ENCODE data around the gene CIB1. TPM values are rescaled to one million over a fixed set of nuclear protein-coding genes. Genes with fewer than 3 reads are reported as not detected.

The CIB1 gene
- total RNA-seq, 2 experiments from 2014 or later: 151 to 154 TPM

DNA sequence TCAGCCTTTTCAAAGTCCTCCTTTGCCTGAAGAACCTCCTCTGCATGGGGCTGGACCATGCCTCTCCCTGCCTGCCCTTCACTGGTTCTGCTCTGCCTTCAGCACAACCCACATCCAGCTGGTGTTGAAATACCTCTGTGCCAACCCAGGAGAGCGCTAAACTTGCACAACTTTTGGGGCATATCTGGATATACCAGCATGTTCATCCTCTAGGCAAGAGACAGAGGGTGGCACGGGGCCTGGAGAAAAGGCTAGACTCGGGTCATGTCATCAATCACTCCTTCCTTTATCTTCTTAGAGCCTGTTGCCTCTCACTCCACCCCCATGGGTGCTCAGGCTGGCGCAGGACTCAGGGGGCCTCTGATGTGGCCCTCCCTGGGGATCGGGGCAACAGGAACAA is 27.9 kb downstream of the CIB1 start:
- ChIA-PET POLR2A (no interaction called here), CTCF (interaction anchor here (1.4 kb wide), 1 partner anchor 13 kb away, joined by 4 read pairs; no protein-coding TSS in a partner anchor)
- DNase-seq: no peak
- Mint-ChIP-seq H3K4me3 (no peak overlapping the region), H3K9me3 (no peaks in the 10 kb centered on the region), H3K36me3 (ENCODE audit: low read depth) (no peaks in the 10 kb centered on the region), H3K27ac (no peak overlapping the region), H3K4me1 (ENCODE audit: low read depth) (peaks cover 16% of the 10 kb centered on the region), H3K27me3 (no peaks in the 10 kb centered on the region)
- no peak for ATAC-seq
- intact Hi-C loops (cut with micrococcal nuclease): no loop called here
- TF ChIP-seq, protein P1, sequence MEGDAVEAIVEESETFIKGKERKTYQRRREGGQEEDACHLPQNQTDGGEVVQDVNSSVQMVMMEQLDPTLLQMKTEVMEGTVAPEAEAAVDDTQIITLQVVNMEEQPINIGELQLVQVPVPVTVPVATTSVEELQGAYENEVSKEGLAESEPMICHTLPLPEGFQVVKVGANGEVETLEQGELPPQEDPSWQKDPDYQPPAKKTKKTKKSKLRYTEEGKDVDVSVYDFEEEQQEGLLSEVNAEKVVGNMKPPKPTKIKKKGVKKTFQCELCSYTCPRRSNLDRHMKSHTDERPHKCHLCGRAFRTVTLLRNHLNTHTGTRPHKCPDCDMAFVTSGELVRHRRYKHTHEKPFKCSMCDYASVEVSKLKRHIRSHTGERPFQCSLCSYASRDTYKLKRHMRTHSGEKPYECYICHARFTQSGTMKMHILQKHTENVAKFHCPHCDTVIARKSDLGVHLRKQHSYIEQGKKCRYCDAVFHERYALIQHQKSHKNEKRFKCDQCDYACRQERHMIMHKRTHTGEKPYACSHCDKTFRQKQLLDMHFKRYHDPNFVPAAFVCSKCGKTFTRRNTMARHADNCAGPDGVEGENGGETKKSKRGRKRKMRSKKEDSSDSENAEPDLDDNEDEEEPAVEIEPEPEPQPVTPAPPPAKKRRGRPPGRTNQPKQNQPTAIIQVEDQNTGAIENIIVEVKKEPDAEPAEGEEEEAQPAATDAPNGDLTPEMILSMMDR (IDR thresholded peaks at IDR 0.05): no peak

DNA sequence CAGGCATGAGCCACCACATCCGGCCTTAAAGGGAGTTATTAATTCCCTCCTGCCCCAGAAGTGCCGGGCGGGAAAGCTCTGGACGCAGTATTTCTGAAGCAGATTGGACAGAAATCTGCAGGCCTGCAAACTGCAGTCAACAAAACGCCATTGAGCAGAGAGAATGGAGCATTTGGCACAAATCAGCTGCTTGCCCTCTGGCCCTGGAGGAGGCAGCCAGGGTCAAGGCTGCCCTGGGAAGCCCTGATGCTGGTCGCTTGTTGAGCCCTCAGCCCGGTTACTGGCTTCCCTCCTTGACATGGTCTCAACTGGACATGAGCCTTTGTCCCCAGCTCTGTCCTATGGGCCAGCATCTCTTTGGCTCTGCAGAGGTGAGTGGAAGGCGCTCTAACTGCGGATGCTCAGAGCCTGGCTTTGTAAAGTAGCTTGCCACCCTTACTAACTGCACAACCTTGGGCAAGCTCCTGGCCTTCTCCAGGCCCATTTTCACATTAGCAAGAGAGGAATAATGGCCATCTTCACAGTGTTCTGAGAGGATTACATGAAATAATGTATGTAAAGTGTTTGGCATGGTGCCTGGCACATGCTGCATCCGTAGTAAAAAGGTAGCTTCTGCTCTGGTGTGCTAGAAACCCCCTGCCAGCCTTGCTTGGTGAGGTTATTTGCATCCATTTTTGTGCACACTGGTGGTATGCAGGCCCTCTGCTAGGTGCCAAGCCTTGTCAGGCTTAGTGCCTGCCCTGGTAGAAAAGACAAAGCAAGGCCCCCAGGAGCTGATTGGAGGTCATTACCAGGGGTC is 28.5 kb downstream of the CIB1 start:
- ChIA-PET POLR2A (no interaction called here), CTCF (interaction anchor here (1.0 to 1.5 kb wide), 2 partner anchors 19 to 39 kb away, joined by 3 to 4 read pairs; no protein-coding TSS in a partner anchor)
- Mint-ChIP-seq H3K27ac (no peak overlapping the region), H3K27me3 (no peaks in the 10 kb centered on the region), H3K9me3 (no peaks in the 10 kb centered on the region), H3K4me1 (ENCODE audit: low read depth) (peaks cover 22% of the 10 kb centered on the region), H3K36me3 (ENCODE audit: low read depth) (no peaks in the 10 kb centered on the region), H3K4me3 (no peak overlapping the region)
- DNase-seq (no peak), ATAC-seq (no peak)
- intact Hi-C loops (cut with micrococcal nuclease): no loop called here
- TF ChIP-seq, protein P1 (IDR thresholded peaks at IDR 0.05): no peak

DNA sequence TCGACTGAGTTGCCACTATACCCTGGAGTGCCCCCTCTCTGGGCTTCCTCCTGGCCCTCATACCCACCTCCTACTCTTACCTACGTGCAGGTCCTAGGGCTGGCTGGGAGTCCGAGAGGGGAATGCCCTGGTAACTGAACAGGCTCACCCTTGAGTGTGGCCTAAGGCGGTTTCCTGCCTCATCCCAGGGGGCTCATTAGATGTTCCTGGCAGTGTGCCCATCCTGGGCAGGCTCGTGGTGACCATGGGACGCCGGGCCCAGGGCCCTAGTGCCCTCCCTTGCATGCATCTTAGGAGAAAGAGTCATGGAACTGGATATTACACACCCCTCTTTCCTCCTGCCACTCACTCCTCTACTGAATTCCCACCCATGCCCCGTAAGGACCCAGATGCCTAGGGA is 29.8 kb downstream of the CIB1 start:
- Mint-ChIP-seq H3K4me3 (no peak overlapping the region), H3K27me3 (no peaks in the 10 kb centered on the region), H3K27ac (no peak overlapping the region), H3K36me3 (ENCODE audit: low read depth) (no peaks in the 10 kb centered on the region), H3K4me1 (ENCODE audit: low read depth) (peaks cover 15% of the 10 kb centered on the region), H3K9me3 (no peaks in the 10 kb centered on the region)
- DNase-seq: no peak
- no peak for ATAC-seq
- CTCF ChIA-PET: interaction anchor here (0.8 to 1.5 kb wide), 3 partner anchors 17 to 38 kb away, joined by 3 to 4 read pairs (median 3); no protein-coding TSS in a partner anchor
- intact Hi-C loops (cut with micrococcal nuclease): no loop called here
- POLR2A ChIA-PET: interaction anchor here (1.8 kb wide), 1 partner anchor 61 kb away, joined by 4 read pairs; no protein-coding TSS in a partner anchor
- TF ChIP-seq, protein P1 (IDR thresholded peaks at IDR 0.05): no peak

DNA sequence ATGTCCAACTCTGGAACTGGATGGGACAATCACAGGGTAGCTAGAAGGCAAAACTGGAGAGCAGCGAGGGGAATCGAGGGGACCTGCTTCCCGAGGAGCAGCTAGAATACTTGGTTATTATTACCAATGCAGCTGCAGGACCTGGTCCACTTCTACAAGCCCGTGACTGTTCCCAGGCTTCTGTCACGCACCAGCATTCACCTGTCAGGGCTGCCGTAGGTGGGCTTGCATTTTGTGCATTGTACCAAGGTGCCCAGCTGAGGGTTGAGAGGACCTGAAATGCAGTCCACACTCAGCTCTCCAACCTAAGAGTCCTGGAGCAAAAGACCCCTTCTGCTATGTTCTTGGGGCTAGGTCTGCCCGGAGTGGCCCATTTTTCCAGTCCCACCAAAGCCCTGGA is 30.3 kb downstream of the CIB1 start:
- ATAC-seq (no peak), DNase-seq (no peak)
- Mint-ChIP-seq H3K27ac (no peak overlapping the region), H3K4me1 (ENCODE audit: low read depth) (peaks cover 15% of the 10 kb centered on the region), H3K36me3 (ENCODE audit: low read depth) (no peaks in the 10 kb centered on the region), H3K9me3 (no peaks in the 10 kb centered on the region), H3K4me3 (no peak overlapping the region), H3K27me3 (no peaks in the 10 kb centered on the region)
- CTCF ChIA-PET: interaction anchor here (1.1 to 1.3 kb wide), 2 partner anchors 16 to 443 kb away, joined by 3 to 6 read pairs; no protein-coding TSS in a partner anchor
- TF ChIP-seq, protein P1 (IDR thresholded peaks at IDR 0.05): no peak
- intact Hi-C loops (cut with micrococcal nuclease): no loop called here
- POLR2A ChIA-PET: interaction anchor here (1.7 to 1.8 kb wide), 2 partner anchors 30 to 61 kb away, joined by 4 to 6 read pairs; partner anchors contain the start of genes CIB1 and GDPGP1

DNA sequence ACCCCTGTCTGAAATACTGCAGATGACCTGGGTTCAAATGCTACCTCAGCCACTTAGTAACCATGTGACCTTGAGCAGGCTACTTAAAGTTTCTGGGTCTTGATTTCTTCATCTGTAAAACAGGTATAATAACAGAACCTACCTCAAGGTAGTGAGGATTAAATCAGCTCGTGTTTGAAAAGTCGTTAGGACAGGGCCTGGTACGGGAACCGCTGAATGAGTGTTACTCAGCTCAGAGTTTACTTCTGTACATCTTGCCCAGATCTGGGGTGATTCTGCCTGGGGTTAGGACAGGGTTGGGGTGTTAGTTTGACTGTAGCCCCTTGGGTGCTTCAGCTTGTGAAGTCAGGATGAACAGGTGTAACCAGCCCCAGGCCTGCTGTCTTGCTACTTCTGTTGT is 30.8 kb downstream of the CIB1 start:
- H3K4me3 Mint-ChIP-seq: peak overlapping the region; percentile 68
- TF ChIP-seq, protein P1 (IDR thresholded peaks at IDR 0.05): no peak
- ATAC-seq: no peak
- H3K4me1 Mint-ChIP-seq (ENCODE audit: low read depth): peaks cover 15% of the 10 kb centered on the region
- H3K36me3 Mint-ChIP-seq (ENCODE audit: low read depth): no peaks in the 10 kb centered on the region
- ChIA-PET CTCF (interaction anchor here (1.1 to 1.3 kb wide), 2 partner anchors 17 to 442 kb away, joined by 3 to 6 read pairs; no protein-coding TSS in a partner anchor), POLR2A (interaction anchor here (1.6 to 1.8 kb wide), 3 partner anchors 29 to 60 kb away, joined by 4 to 6 read pairs (median 6); partner anchors contain the start of genes CIB1 and GDPGP1)
- no peak overlapping the region for H3K27ac Mint-ChIP-seq
- no peak for DNase-seq
- intact Hi-C loops (cut with micrococcal nuclease): no loop called here
- H3K9me3 Mint-ChIP-seq: no peaks in the 10 kb centered on the region
- H3K27me3 Mint-ChIP-seq: no peaks in the 10 kb centered on the region
